Neural progenitor cell (in vitro differentiated cells): Measurements from ENCODE around the gene NHLRC4. TPM values are rescaled to one million over a fixed set of nuclear protein-coding genes. Genes with fewer than 3 reads are reported as not detected.

ENCODE experiments used
- DNase-seq: peaks from one replicate; pipeline ENCODE4 v3.0.0-alpha.2; 2016; ENCODE audit warnings: low spot score
- H2AFZ ChIP-seq: fragments of 200-600 bp; sonication (generic); replicated peaks from 2 replicates; pipeline ENCODE4 v1.6.1; 2016; ENCODE audit warnings: antibody characterized with exemption
- H3F3A ChIP-seq: fragments of 200-600 bp; sonication (generic); 2 replicates; pipeline ENCODE4 v1.6.1; 2016; ENCODE audit warnings: antibody characterized with exemption, low read depth
- H3K27ac ChIP-seq: fragments of 200-600 bp; sonication (generic); 2 replicates; pipeline ENCODE4 v1.5.1; 2016; ENCODE audit warnings: mild to moderate bottlenecking
- H3K27me3 ChIP-seq: fragments of 200-600 bp; sonication (generic); 2 replicates; pipeline ENCODE4 v1.6.1; 2016; ENCODE audit warnings: mild to moderate bottlenecking, moderate library complexity
- H3K36me3 ChIP-seq: fragments of 200-600 bp; sonication (generic); 2 replicates; pipeline ENCODE4 v1.5.1; 2016
- H3K4me1 ChIP-seq: fragments of 200-600 bp; sonication (generic); 2 replicates; pipeline ENCODE4 v1.6.1; 2016; ENCODE audit warnings: mixed run types
- H3K4me2 ChIP-seq: fragments of 200-600 bp; sonication (generic); 2 replicates; pipeline ENCODE4 v1.6.1; 2016
- H3K4me3 ChIP-seq: fragments of 200-600 bp; sonication (generic); 2 replicates; pipeline ENCODE4 v1.5.1; 2016
- H3K79me2 ChIP-seq: fragments of 200-600 bp; sonication (generic); 2 replicates; pipeline ENCODE4 v1.6.1; 2016; ENCODE audit warnings: low read depth
- H3K9ac ChIP-seq: fragments of 200-600 bp; sonication (generic); 2 replicates; pipeline ENCODE4 v1.6.1; 2016
- H3K9me3 ChIP-seq: fragments of 200-600 bp; sonication (generic); 2 replicates; pipeline ENCODE4 v1.5.1; 2016; ENCODE audit warnings: low read depth
- H4K20me1 ChIP-seq: fragments of 200-600 bp; sonication (generic); 2 replicates; pipeline ENCODE4 v1.6.1; 2016; ENCODE audit warnings: low read depth
- H3K27ac Mint-ChIP-seq: 3 replicates; pipeline ENCODE4 v1.8.0; 2021; ENCODE audit warnings: mixed read lengths
- H3K27me3 Mint-ChIP-seq: 2 replicates; pipeline ENCODE4 v1.8.0; 2022; ENCODE audit warnings: low read depth, mild to moderate bottlenecking, inconsistent platforms, moderate library complexity, mixed read lengths; ENCODE audit not compliant: insufficient read depth
- H3K36me3 Mint-ChIP-seq: 3 replicates; pipeline ENCODE4 v1.8.0; 2021; ENCODE audit warnings: mixed read lengths
- H3K4me1 Mint-ChIP-seq: 3 replicates; pipeline ENCODE4 v1.8.0; 2021; ENCODE audit warnings: mixed read lengths
- H3K4me3 Mint-ChIP-seq: 3 replicates; pipeline ENCODE4 v1.8.0; 2021; ENCODE audit warnings: mild to moderate bottlenecking, moderate library complexity, mixed read lengths
- H3K9me3 Mint-ChIP-seq: 3 replicates; pipeline ENCODE4 v1.8.0; 2020; ENCODE audit warnings: mixed read lengths
- EZH2 ChIP-seq: fragments of 200-600 bp; sonication (generic); IDR thresholded peaks from 2 replicates; pipeline ENCODE4 v1.6.1; 2017; ENCODE audit warnings: antibody characterized with exemption, mild to moderate bottlenecking, moderate library complexity
- EZH2phosphoT487 ChIP-seq: fragments of 200-600 bp; sonication (generic); IDR thresholded peaks from 2 replicates; pipeline ENCODE4 v1.6.1; 2017; ENCODE audit warnings: antibody characterized with exemption
- total RNA-seq: library from RNA; depleted of rRNA; stranded (reverse); fragments of >200 nt; gene quantifications from 2 replicates; pipeline ENCODE4 v1.2.3, GENCODE V29; 2015; ENCODE audit warnings: low replicate concordance
- TF ChIP-seq, protein P1 (sequence below): fragments of 200-600 bp; sonication (generic); IDR thresholded peaks from 2 replicates; pipeline ENCODE4 v1.5.1; 2017; ENCODE audit warnings: antibody characterized with exemption, mild to moderate bottlenecking

The NHLRC4 gene
- total RNA-seq, 1 donor from 2014 or later = not detected

DNA sequence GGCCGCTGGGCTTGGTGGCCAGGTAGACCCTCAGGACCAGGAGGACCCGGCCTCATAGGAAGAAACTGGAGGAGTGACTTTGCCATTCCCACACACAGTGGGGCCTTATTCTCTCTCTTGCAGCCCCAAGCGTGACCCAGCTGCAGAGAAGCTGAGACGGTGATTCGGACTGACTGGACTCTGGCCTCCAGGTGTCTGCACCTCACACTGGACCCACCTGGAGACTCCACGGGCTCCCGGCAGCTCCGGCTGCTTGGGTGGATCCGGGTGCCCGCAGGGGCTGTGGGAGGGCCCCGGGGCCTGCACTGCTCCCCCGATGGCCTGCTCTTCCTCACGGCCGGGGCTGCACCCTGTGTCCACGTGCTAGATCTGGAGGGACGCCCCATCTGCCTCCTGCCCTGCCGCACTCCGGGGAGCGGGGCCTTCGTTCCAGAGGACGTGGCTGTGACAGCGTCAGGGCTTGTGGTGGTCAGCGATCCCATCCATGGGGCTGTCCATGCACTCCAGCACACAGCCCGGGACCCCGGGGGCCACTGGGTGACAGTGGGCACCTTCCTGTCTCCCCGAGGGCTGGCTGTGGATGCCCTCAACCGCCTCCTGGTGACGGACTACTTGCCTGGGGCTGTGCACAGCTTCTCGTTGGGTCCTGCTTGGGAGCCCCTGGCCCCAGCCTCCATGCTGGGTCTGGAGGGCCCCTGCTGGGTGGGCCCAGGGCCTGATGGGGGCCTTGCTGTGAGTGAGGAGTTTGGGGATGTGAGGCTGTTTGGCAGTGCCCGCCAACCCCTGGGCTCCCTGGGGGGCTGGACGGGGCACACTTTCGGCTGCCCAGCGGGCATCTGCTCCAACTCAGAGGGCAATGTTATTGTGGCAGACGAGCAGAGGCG is 810 bp downstream of the NHLRC4 start:
- peaks cover 36% of the 10 kb centered on the region for H3K4me1 Mint-ChIP-seq
- Histone ChIP-seq H3K79me2 (peaks cover 9% of the 10 kb centered on the region), H3K9me3 (no peaks in the 10 kb centered on the region), H3F3A (peaks cover 8% of the 10 kb centered on the region), H2AFZ (no peak overlapping the region), H3K4me2 (no peak overlapping the region), H3K27ac (no peak overlapping the region), H4K20me1 (peaks cover 14% of the 10 kb centered on the region), H3K9ac (no peak overlapping the region), H3K27me3 (peaks cover 15% of the 10 kb centered on the region), H3K4me3 (no peak overlapping the region), H3K4me1 (peaks cover 13% of the 10 kb centered on the region), H3K36me3 (no peaks in the 10 kb centered on the region)
- peak overlapping the region; percentile 55 for H3K4me3 Mint-ChIP-seq
- TF ChIP-seq, protein P1, sequence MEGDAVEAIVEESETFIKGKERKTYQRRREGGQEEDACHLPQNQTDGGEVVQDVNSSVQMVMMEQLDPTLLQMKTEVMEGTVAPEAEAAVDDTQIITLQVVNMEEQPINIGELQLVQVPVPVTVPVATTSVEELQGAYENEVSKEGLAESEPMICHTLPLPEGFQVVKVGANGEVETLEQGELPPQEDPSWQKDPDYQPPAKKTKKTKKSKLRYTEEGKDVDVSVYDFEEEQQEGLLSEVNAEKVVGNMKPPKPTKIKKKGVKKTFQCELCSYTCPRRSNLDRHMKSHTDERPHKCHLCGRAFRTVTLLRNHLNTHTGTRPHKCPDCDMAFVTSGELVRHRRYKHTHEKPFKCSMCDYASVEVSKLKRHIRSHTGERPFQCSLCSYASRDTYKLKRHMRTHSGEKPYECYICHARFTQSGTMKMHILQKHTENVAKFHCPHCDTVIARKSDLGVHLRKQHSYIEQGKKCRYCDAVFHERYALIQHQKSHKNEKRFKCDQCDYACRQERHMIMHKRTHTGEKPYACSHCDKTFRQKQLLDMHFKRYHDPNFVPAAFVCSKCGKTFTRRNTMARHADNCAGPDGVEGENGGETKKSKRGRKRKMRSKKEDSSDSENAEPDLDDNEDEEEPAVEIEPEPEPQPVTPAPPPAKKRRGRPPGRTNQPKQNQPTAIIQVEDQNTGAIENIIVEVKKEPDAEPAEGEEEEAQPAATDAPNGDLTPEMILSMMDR = no peak
- TF ChIP-seq EZH2phosphoT487 = no peak
- TF ChIP-seq EZH2 = no peak
- DNase-seq = no peak
- H3K27ac Mint-ChIP-seq = no peak overlapping the region
- H3K9me3 Mint-ChIP-seq = no peaks in the 10 kb centered on the region
- no peaks in the 10 kb centered on the region for H3K36me3 Mint-ChIP-seq
- peaks cover 9% of the 10 kb centered on the region for H3K27me3 Mint-ChIP-seq

DNA sequence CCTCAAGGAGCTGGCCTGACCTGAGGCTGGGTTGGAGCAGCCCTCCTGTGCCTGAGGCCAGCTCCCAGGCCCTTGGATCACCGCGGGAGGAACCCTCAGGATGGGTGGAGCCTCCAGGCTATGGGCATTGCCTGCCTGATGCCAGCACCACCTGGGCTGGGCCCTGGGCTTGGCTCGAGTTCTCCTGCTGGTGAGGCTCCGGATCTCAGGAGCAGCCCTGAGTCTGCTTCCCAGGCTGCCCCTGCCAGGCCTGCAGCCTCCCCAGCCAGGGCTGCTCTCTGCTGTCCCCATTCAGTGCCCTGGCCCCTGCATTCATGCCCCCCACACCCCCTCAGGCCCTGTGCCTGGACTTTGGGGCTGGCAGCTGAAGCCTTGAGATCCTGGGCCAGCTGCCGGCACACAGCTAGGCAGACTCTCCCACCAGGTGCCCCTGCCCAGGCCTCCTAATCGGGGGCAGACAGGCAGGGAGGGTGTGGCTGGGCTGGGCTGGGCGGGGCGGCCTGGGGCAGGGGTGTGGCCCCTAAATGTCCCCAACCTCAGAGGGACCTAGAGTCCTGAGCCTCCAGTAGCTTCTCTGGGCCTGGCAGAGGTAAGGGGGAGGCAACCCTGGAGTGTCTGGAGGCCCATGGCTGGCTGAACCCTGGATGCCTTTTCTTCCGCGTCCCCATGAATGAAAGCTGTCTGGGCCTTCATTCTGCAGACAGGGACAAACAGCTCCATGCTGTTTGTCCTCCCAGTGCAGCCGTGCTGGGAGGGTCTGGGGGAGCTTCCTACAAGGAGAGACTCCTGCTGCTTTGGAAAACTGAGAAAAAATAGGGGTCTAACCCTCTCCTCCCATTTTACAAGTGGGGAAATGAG is 1.8 kb downstream of the NHLRC4 start:
- peaks cover 13% of the 10 kb centered on the region for H3K4me1 ChIP-seq

DNA sequence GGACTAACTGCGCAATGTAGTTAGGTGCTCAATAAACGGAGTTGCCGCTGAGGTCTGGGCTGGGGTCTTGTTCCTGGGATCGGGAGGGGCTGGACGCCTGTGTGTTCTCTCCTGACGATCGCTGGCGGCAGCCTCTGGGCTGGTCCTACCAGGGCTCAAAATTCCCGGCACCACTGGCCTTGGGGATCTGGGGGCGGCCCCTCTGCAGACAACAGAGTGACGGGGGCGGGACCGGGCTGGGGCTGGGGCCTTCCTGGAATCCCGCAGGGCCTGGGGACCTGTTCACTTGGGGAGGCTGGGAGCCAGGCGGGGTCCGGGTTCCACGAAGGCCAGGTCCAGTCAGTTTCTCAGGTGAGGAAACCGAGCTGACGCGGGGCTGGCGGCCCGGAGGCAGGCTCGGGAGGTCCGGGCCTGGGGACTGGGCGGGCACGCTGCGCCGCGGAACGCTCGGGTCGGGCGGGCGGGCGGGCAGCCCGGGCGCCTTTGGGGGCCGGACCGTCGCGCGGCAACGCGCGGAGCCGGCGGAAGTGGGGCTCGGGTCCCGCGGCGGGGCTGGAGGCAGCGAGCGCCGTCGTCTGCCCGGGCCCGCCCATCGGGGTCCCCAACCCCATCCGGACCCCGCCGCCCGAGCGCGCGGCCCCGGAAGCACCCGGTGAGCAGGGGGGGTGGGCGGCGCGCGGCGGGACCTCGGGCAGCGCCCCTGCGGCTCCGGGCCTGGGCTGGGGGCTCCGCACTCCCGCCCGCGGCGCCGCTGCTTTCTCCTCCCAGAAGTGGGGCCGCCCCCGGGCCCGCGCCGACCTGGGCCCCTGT is 2.8 kb downstream of the NHLRC4 start, which contains the start of gene PIGQ:
TSS of gene PIGQ (plus strand) at position 524 of the 810 bp plus-strand sequence. CDS start 4,107 bp downstream, outside the sequence.
- Histone ChIP-seq H3K79me2 (peaks cover 9% of the 10 kb centered on the region), H2AFZ (peak within 1 kb of the TSS; percentile 99), H3F3A (peaks cover 8% of the 10 kb centered on the region), H3K4me1 (peaks cover 13% of the 10 kb centered on the region), H3K4me2 (peak within 1 kb of the TSS; percentile 91), H4K20me1 (peaks cover 14% of the 10 kb centered on the region), H3K4me3 (peak within 1 kb of the TSS; percentile 99), H3K9ac (peak within 1 kb of the TSS; percentile 94), H3K27ac (no peak within 1 kb of the TSS), H3K36me3 (no peaks in the 10 kb centered on the region), H3K9me3 (no peaks in the 10 kb centered on the region), H3K27me3 (no peaks in the 10 kb centered on the region)
- H3K9me3 Mint-ChIP-seq = no peaks in the 10 kb centered on the region
- peaks cover 34% of the 10 kb centered on the region for H3K4me1 Mint-ChIP-seq
- DNase-seq = peak; percentile 90
- H3K36me3 Mint-ChIP-seq = no peaks in the 10 kb centered on the region
- peak within 1 kb of the TSS; percentile 96 for H3K27ac Mint-ChIP-seq
- no peak for TF ChIP-seq EZH2phosphoT487
- TF ChIP-seq, protein P1 = no peak
- no peak for TF ChIP-seq EZH2
- H3K27me3 Mint-ChIP-seq = peaks cover 4% of the 10 kb centered on the region
- peak within 1 kb of the TSS; percentile 93 for H3K4me3 Mint-ChIP-seq

More for the DNA sequence above, 1.8 kb downstream of the NHLRC4 start:
- Histone ChIP-seq H3K4me2 (peak overlapping the region; percentile 83), H3K36me3 (no peaks in the 10 kb centered on the region), H3K9me3 (no peaks in the 10 kb centered on the region), H3F3A (peaks cover 8% of the 10 kb centered on the region), H3K27ac (no peak overlapping the region), H2AFZ (no peak overlapping the region), H3K27me3 (peaks cover 5% of the 10 kb centered on the region), H3K9ac (peak overlapping the region; percentile 66), H3K79me2 (peaks cover 9% of the 10 kb centered on the region), H3K4me3 (peak overlapping the region; percentile 99), H4K20me1 (peaks cover 14% of the 10 kb centered on the region)
- Mint-ChIP-seq H3K27me3 (peaks cover 4% of the 10 kb centered on the region), H3K4me3 (peak overlapping the region; percentile 93), H3K36me3 (no peaks in the 10 kb centered on the region), H3K4me1 (peaks cover 34% of the 10 kb centered on the region), H3K9me3 (no peaks in the 10 kb centered on the region), H3K27ac (peak overlapping the region; percentile 96)
- TF ChIP-seq, protein P1 = no peak
- TF ChIP-seq EZH2phosphoT487 = no peak
- DNase-seq = no peak
